Muscle of back (tissue), 11 donors: ENCODE data around the gene ARPC1A. TPM values are rescaled to one million over a fixed set of nuclear protein-coding genes. Genes with fewer than 3 reads are reported as not detected.
A peak's percentile ranks its signal among the peaks of the same experiment; 100 is the strongest.
"Not testable (repeated sequence)": the region's sequence is repeated elsewhere in the genome, so short reads cannot be mapped to it uniquely, and the experiment has no call there.

ENCODE experiments used
- DNase-seq, 3 donors: peaks; one replicate each; pipeline versions ENCODE4 v3.0.0 to v3.0.0-alpha.2; 2013
- polyA plus RNA-seq, 10 donors: library from polyadenylated mRNA; unstranded; fragments of 120-200 nt; gene quantifications; one replicate each; pipeline ENCODE4 v1.2.1, GENCODE V29; 2013; ENCODE audit not compliant: insufficient read length in 10 of 10

ARPC1A gene
- polyA plus RNA-seq, 10 donors, result 58.8 to 97.5 (median 67.8) TPM

GRCh38 chr7:99312316-99313203, 13.1 kb upstream of the ARPC1A start:
- DNase-seq, result peak; percentile 27 to 56 (median 48)

GRCh38 chr7:99313204-99313573, 12.5 kb upstream of the ARPC1A start:
- no peak for DNase-seq

- no peak for DNase-seq
Observed at GRCh38 chr7:99314504-99314903, 11.2 kb upstream of the ARPC1A start.

- no peak for DNase-seq
Observed at GRCh38 chr7:99320371-99320770, 5.3 kb upstream of the ARPC1A start.

GRCh38 chr7:99322659-99323058, 3.0 kb upstream of the ARPC1A start:
- not testable (repeated sequence) for DNase-seq

- DNase-seq, result no peak
Observed at GRCh38 chr7:99324559-99324958, 1.1 kb upstream of the ARPC1A start.

- DNase-seq, result no peak
Observed at GRCh38 chr7:99325001-99325493, 651 bp upstream of the ARPC1A start.

- DNase-seq, result no peak
Observed at GRCh38 chr7:99326408-99326782, 697 bp downstream of the ARPC1A start.

GRCh38 chr7:99330314-99330961, 4.7 kb downstream of the ARPC1A start:
- peak in 1 of 3 donors; percentile 63 for DNase-seq

- DNase-seq, result no peak
Observed at GRCh38 chr7:99331002-99331401, 5.3 kb downstream of the ARPC1A start.

- no peak for DNase-seq
Observed at GRCh38 chr7:99339595-99339994, 13.9 kb downstream of the ARPC1A start.

GRCh38 chr7:99340659-99341058, 15.0 kb downstream of the ARPC1A start:
- no peak for DNase-seq

- DNase-seq, result no peak
Observed at GRCh38 chr7:99344061-99344647, 18.5 kb downstream of the ARPC1A start.

GRCh38 chr7:99350641-99351040, 24.9 kb downstream of the ARPC1A start:
- DNase-seq, result not testable (repeated sequence)

GRCh38 chr7:99352247-99352646, 26.5 kb downstream of the ARPC1A start:
- DNase-seq, result no peak

GRCh38 chr7:99355098-99355497, 29.4 kb downstream of the ARPC1A start:
- DNase-seq, result no peak

- DNase-seq, result no peak
Observed at GRCh38 chr7:99357701-99358490, 32.2 kb downstream of the ARPC1A start.

- DNase-seq, result not testable (repeated sequence)
Observed at GRCh38 chr7:99358521-99358920, 32.8 kb downstream of the ARPC1A start.

- no peak for DNase-seq
Observed at GRCh38 chr7:99359465-99360154, 33.9 kb downstream of the ARPC1A start.

GRCh38 chr7:99362801-99363200, 37.1 kb downstream of the ARPC1A start:
- DNase-seq, result no peak

GRCh38 chr7:99363286-99363685, 37.6 kb downstream of the ARPC1A start:
- no peak for DNase-seq
